ENCODE measurements around the gene CDH13. TPM values are rescaled to one million over a fixed set of nuclear protein-coding genes. Genes with fewer than 3 reads are reported as not detected.

CDH13 gene
- total and polyA plus RNA-seq, 9 donors, result 1.9 to 34.2 (median 4.8) TPM

GRCh38 chr16:83404261-83404660 lies 777.5 kb downstream of the CDH13 start:
- no peak for TF ChIP-seq EP300 (IDR thresholded peaks at IDR 0.05)
- no peak for TF ChIP-seq CTCF (IDR thresholded peaks at IDR 0.05)
- no peak for TF ChIP-seq POLR2A (IDR thresholded peaks at IDR 0.05)
- no peaks in the 10 kb centered on the region for H3K4me1 ChIP-seq (ENCODE audit: insufficient read depth)
- H3K27me3 ChIP-seq, result no peaks in the 10 kb centered on the region
- H3K36me3 ChIP-seq, result no peaks in the 10 kb centered on the region
- WGBS, 3 donors, result 55 to 65% (median 58%) methylated on average over 3 of the region's 3 CpGs
- DNase-seq, result no peak
- intact Hi-C loops (cut with DNase I), result no loop called here
- no peaks in the 10 kb centered on the region for H3K9me3 ChIP-seq
- H3K27ac ChIP-seq, result no peak overlapping the region
- no peak overlapping the region for H3K4me3 ChIP-seq

- TF ChIP-seq EP300 (IDR thresholded peaks at IDR 0.05) (no peak), CTCF (IDR thresholded peaks at IDR 0.05) (no peak), POLR2A (IDR thresholded peaks at IDR 0.05) (no peak)
- intact Hi-C loops (cut with DNase I), result no loop called here
- no peaks in the 10 kb centered on the region for H3K27me3 ChIP-seq
- H3K36me3 ChIP-seq, result no peaks in the 10 kb centered on the region
- DNase-seq, result no peak
- no peaks in the 10 kb centered on the region for H3K9me3 ChIP-seq
- no peaks in the 10 kb centered on the region for H3K4me1 ChIP-seq (ENCODE audit: insufficient read depth)
- no peak overlapping the region for H3K4me3 ChIP-seq
- 72 to 83% (median 79%) methylated on average over 5 of the region's 5 CpGs for WGBS, 3 donors
- no peak overlapping the region for H3K27ac ChIP-seq
Measured at GRCh38 chr16:83407928-83408327, 781.2 kb downstream of the CDH13 start.

- H3K4me1 ChIP-seq (ENCODE audit: insufficient read depth), result no peaks in the 10 kb centered on the region
- no peaks in the 10 kb centered on the region for H3K36me3 ChIP-seq
- TF ChIP-seq POLR2A (IDR thresholded peaks at IDR 0.05), result no peak
- TF ChIP-seq CTCF (IDR thresholded peaks at IDR 0.05), result no peak
- no peak for TF ChIP-seq EP300 (IDR thresholded peaks at IDR 0.05)
- intact Hi-C loops (cut with DNase I), result no loop called here
- H3K9me3 ChIP-seq, result no peaks in the 10 kb centered on the region
- no peak for DNase-seq
- H3K27me3 ChIP-seq, result no peaks in the 10 kb centered on the region
- no peak overlapping the region for H3K4me3 ChIP-seq
- H3K27ac ChIP-seq, result no peak overlapping the region
- WGBS, 3 donors, result 80 to 89% (median 83%) methylated on average over 3 of the region's 3 CpGs
Measured at GRCh38 chr16:83409347-83409746, 782.6 kb downstream of the CDH13 start.

- intact Hi-C loops (cut with DNase I), result no loop called here
- no peak for DNase-seq
- Histone ChIP-seq H3K27me3 (no peaks in the 10 kb centered on the region), H3K36me3 (no peaks in the 10 kb centered on the region), H3K9me3 (no peaks in the 10 kb centered on the region), H3K27ac (no peak overlapping the region), H3K4me1 (ENCODE audit: insufficient read depth) (no peaks in the 10 kb centered on the region), H3K4me3 (no peak overlapping the region)
- TF ChIP-seq EP300 (IDR thresholded peaks at IDR 0.05) (no peak), POLR2A (IDR thresholded peaks at IDR 0.05) (no peak), CTCF (IDR thresholded peaks at IDR 0.05) (no peak)
- 65 to 79% (median 73%) methylated on average over 1 of the region's 1 CpG for WGBS, 3 donors
Measured at GRCh38 chr16:83418565-83418964, 791.8 kb downstream of the CDH13 start.
